ENCODE results near the gene CAPNS1.
A peak's percentile ranks its signal among the peaks of the same experiment; 100 is the strongest.

DNA sequence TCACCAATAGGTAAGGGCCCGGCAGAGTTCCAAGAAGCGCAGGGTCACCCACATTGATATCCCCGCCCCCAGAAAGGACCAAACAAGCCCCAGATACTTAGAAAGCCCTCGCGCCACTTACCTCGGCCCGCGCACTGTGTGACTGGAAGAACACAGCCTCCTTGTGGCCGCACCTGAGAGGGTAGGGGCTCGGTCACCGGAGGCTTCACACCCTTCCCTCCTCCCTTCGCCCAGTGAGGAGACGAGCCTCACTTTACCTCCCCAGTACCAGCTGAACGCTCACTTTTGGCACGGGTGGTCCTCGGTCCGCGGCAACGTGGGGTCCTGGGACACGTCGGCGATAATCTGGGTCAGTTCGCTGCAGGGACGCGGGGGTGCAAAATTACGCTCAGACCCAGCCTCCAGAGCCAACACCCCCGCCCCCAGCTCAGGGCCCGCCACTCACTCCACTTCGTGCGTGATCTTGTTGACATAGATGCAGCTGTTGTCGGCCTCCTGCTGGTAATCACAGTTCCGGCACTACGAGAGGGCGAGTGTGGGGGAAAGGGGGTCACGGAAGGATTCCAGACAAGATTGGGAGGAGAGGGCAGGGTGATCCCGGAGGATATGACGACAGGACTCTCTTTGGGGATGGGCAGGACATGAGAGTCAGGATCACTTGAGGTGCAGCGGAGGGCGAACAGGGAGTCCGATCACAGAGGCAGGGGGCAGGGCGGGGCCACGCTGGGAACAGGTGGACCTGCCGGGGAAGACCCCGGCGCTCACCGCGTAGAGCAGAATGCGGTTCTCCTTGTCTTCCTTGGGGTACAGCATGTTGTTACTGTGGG, 25.8 kb upstream of the CAPNS1 start:
- TF ChIP-seq CTCF (conservative IDR thresholded peaks at IDR 0.05; ENCODE audit: low read depth, low read length): peak; percentile 24; the same call in 1 of the 2 replicates
- TF ChIP-seq MXI1 (IDR thresholded peaks at IDR 0.05; ENCODE audit: borderline replicate concordance, low read depth, low read length): no peak
- 0 out of 2 replicates have a peak, but pooled peaks have one; percentile 11 for TF ChIP-seq RAD21 (IDR thresholded peaks at IDR 0.05; ENCODE audit: low read length)
- 0 out of 2 replicates have a peak, but pooled peaks have one; percentile 32 for TF ChIP-seq POLR2A (IDR thresholded peaks at IDR 0.05; ENCODE audit: low read depth, low read length)
- TF ChIP-seq, protein P1, sequence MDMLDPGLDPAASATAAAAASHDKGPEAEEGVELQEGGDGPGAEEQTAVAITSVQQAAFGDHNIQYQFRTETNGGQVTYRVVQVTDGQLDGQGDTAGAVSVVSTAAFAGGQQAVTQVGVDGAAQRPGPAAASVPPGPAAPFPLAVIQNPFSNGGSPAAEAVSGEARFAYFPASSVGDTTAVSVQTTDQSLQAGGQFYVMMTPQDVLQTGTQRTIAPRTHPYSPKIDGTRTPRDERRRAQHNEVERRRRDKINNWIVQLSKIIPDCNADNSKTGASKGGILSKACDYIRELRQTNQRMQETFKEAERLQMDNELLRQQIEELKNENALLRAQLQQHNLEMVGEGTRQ (IDR thresholded peaks at IDR 0.05; ENCODE audit: low read depth, low read length): no peak
- peak; percentile 32; the same call in 1 of the 2 replicates for TF ChIP-seq BHLHE40 (IDR thresholded peaks at IDR 0.05; ENCODE audit: low read depth, low read length)
- no peak for TF ChIP-seq CEBPB (IDR thresholded peaks at IDR 0.05; ENCODE audit: low read depth, low read length)
- peak; percentile 39; the same call in 1 of the 2 replicates for TF ChIP-seq MAZ (IDR thresholded peaks at IDR 0.05; ENCODE audit: borderline replicate concordance, low read depth, low read length)
- TF ChIP-seq MAFK (IDR thresholded peaks at IDR 0.05; ENCODE audit: low read depth, low read length): no peak
- no peak for TF ChIP-seq RFX5 (IDR thresholded peaks at IDR 0.05; ENCODE audit: low read depth, low read length)
- TF ChIP-seq NFE2L2 (IDR thresholded peaks at IDR 0.05; ENCODE audit: low read depth, low read length): no peak
- TF ChIP-seq SMC3 (IDR thresholded peaks at IDR 0.05; ENCODE audit: low read depth, low read length): 0 out of 2 replicates have a peak, but pooled peaks have one; percentile 11
- no peak for TF ChIP-seq RCOR1 (IDR thresholded peaks at IDR 0.05; ENCODE audit: insufficient replicate concordance, low read length)
